ENCODE results near the gene TMEM47. TPM values are rescaled to one million over a fixed set of nuclear protein-coding genes. Genes with fewer than 3 reads are reported as not detected.
A peak's percentile ranks its signal among the peaks of the same experiment; 100 is the strongest.

TMEM47 gene
- not detected for polyA plus RNA-seq (2012; ENCODE audit: low read depth, missing spikeins)

DNA sequence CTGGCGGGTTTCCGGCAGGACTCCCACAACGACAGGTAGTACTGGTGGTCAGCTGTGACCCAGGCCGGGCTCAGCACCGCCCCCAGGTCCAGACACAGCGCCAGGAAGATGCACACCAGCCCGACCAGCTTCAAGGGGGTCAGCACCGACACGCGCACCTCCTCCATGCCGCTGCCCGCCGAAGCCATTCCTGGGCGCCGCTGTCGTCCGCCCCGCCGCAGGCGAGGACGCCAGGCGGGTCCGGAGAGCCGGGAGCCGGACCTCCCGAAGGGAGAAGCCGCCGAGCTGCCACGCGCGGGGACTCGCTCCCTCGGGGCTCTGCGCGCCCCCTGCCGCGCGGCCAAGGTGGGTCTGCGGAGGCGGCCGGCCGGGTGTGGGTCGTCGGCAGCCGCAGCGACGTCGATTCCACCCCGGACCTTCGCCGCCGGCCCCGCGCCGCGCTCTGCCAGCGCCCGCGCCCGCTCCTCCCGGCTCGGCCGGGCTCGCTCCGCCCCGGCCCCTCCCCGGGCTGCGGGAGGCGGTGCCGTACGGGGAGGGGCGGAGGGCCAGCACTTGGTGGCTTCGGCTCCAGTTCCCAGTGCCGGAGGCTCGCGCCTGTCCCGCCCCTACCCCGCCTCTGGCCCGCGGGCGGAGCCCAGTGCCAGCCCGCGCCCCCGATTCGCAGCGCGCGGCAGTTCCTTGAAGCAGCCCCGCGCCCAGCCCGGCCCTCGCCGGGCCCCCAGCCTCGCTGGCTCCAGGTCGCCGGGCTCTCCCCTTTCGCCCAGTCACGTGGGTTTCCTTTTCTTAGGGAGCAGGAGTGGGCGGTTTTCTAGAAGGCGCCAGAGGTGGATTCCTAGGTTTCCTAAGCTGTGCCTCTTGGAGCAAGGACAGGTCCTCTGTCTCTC is at the start of gene TMEM47:
Gene TMEM47 (minus strand): TSS at position 444 of the 884 bp plus-strand sequence. CDS start 256 bp downstream, at position 188.
- FAIRE-seq (no peak), DNase-seq (ENCODE audit: insufficient read length, low spot score) (peak; percentile 7)
- no peak for TF ChIP-seq POU2F2 (IDR thresholded peaks at IDR 0.05; ENCODE audit: low read depth, low read length)
- no peak for TF ChIP-seq TAF1 (IDR thresholded peaks at IDR 0.05; ENCODE audit: low read depth, low read length)
- TF ChIP-seq POLR2AphosphoS5 (IDR thresholded peaks at IDR 0.05; ENCODE audit: low read depth, low read length), result no peak
- TF ChIP-seq SPI1 (IDR thresholded peaks at IDR 0.05; ENCODE audit: low read depth, low read length), result no peak
- no peak for TF ChIP-seq PAX5 (IDR thresholded peaks at IDR 0.05; ENCODE audit: insufficient read depth, low read length, severe bottlenecking)
- no peak for TF ChIP-seq POLR2A (IDR thresholded peaks at IDR 0.05; ENCODE audit: low read depth, low read length)

GRCh38 chrX:34687095-34687494 is 30.0 kb upstream of the TMEM47 start:
- DNase-seq (ENCODE audit: insufficient read length, low spot score) (no peak), FAIRE-seq (no peak)
- no peak for TF ChIP-seq POLR2A (IDR thresholded peaks at IDR 0.05; ENCODE audit: low read depth, low read length)
- no peak for TF ChIP-seq TAF1 (IDR thresholded peaks at IDR 0.05; ENCODE audit: low read depth, low read length)
- TF ChIP-seq POLR2AphosphoS5 (IDR thresholded peaks at IDR 0.05; ENCODE audit: low read depth, low read length), result no peak
- TF ChIP-seq PAX5 (IDR thresholded peaks at IDR 0.05; ENCODE audit: insufficient read depth, low read length, severe bottlenecking), result no peak
- no peak for TF ChIP-seq SPI1 (IDR thresholded peaks at IDR 0.05; ENCODE audit: low read depth, low read length)

GRCh38 chrX:34659575-34659974 is 2.5 kb upstream of the TMEM47 start:
- DNase-seq (ENCODE audit: insufficient read length, low spot score), result no peak
- TF ChIP-seq POLR2A (IDR thresholded peaks at IDR 0.05; ENCODE audit: low read depth, low read length) (no peak), POU2F2 (IDR thresholded peaks at IDR 0.05; ENCODE audit: low read depth, low read length) (no peak), POLR2AphosphoS5 (IDR thresholded peaks at IDR 0.05; ENCODE audit: low read depth, low read length) (no peak), SPI1 (IDR thresholded peaks at IDR 0.05; ENCODE audit: low read depth, low read length) (no peak), PAX5 (IDR thresholded peaks at IDR 0.05; ENCODE audit: insufficient read depth, low read length, severe bottlenecking) (no peak), TAF1 (IDR thresholded peaks at IDR 0.05; ENCODE audit: low read depth, low read length) (no peak)
- FAIRE-seq, result no peak

GRCh38 chrX:34658326-34658725 is 1.2 kb upstream of the TMEM47 start:
- DNase-seq (ENCODE audit: insufficient read length, low spot score) (no peak), FAIRE-seq (no peak)
- TF ChIP-seq PAX5 (IDR thresholded peaks at IDR 0.05; ENCODE audit: insufficient read depth, low read length, severe bottlenecking), result no peak
- no peak for TF ChIP-seq POLR2AphosphoS5 (IDR thresholded peaks at IDR 0.05; ENCODE audit: low read depth, low read length)
- TF ChIP-seq SPI1 (IDR thresholded peaks at IDR 0.05; ENCODE audit: low read depth, low read length), result no peak
- TF ChIP-seq POU2F2 (IDR thresholded peaks at IDR 0.05; ENCODE audit: low read depth, low read length), result no peak
- no peak for TF ChIP-seq POLR2A (IDR thresholded peaks at IDR 0.05; ENCODE audit: low read depth, low read length)
- no peak for TF ChIP-seq TAF1 (IDR thresholded peaks at IDR 0.05; ENCODE audit: low read depth, low read length)

DNA sequence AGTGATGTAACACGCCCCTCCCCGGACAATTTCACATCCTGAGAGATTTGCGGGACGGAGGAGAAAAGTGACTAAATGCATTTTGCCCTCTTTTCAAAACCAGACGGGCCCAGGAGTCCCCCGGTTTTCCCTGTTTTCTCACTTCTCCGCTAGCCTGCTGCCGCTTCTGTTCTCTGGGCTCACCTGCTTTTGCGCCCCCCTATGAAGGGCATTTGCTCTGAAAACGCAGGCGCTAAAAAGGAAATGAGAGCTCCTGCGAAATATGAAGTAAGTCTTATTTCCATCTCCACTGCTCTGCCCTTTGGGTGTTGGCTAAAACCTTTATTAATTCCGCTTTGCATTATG is 613 bp upstream of the TMEM47 start:
- no peak for FAIRE-seq
- TF ChIP-seq SPI1 (IDR thresholded peaks at IDR 0.05; ENCODE audit: low read depth, low read length), result no peak
- no peak for TF ChIP-seq TAF1 (IDR thresholded peaks at IDR 0.05; ENCODE audit: low read depth, low read length)
- TF ChIP-seq PAX5 (IDR thresholded peaks at IDR 0.05; ENCODE audit: insufficient read depth, low read length, severe bottlenecking), result no peak
- TF ChIP-seq POU2F2 (IDR thresholded peaks at IDR 0.05; ENCODE audit: low read depth, low read length), result no peak
- no peak for TF ChIP-seq POLR2A (IDR thresholded peaks at IDR 0.05; ENCODE audit: low read depth, low read length)
- no peak for TF ChIP-seq POLR2AphosphoS5 (IDR thresholded peaks at IDR 0.05; ENCODE audit: low read depth, low read length)
- DNase-seq (ENCODE audit: insufficient read length, low spot score), result no peak

DNA sequence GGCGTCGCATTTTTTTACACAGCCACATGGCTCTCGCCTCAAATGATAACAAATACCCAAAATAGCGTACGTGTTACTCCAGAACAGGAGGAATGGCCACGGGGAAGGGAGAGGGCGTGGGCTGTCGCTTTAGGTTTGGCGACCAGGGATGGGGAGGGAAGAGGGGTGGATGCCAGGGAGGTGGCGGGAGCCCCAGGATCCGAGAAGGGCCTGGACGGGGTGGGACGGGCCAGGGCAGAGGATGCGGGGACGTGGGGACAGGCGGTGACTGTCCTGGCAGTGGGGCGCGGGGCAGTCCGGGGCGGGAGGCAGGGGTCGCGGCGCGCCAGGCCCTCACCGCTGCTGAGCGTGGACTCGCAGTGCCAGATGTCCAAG is 631 bp downstream of the TMEM47 start:
- TF ChIP-seq POLR2A (IDR thresholded peaks at IDR 0.05; ENCODE audit: low read depth, low read length), result no peak
- no peak for TF ChIP-seq POLR2AphosphoS5 (IDR thresholded peaks at IDR 0.05; ENCODE audit: low read depth, low read length)
- no peak for TF ChIP-seq SPI1 (IDR thresholded peaks at IDR 0.05; ENCODE audit: low read depth, low read length)
- no peak for TF ChIP-seq TAF1 (IDR thresholded peaks at IDR 0.05; ENCODE audit: low read depth, low read length)
- TF ChIP-seq PAX5 (IDR thresholded peaks at IDR 0.05; ENCODE audit: insufficient read depth, low read length, severe bottlenecking), result no peak
- no peak for TF ChIP-seq POU2F2 (IDR thresholded peaks at IDR 0.05; ENCODE audit: low read depth, low read length)
- FAIRE-seq (no peak), DNase-seq (ENCODE audit: insufficient read length, low spot score) (no peak)

DNA sequence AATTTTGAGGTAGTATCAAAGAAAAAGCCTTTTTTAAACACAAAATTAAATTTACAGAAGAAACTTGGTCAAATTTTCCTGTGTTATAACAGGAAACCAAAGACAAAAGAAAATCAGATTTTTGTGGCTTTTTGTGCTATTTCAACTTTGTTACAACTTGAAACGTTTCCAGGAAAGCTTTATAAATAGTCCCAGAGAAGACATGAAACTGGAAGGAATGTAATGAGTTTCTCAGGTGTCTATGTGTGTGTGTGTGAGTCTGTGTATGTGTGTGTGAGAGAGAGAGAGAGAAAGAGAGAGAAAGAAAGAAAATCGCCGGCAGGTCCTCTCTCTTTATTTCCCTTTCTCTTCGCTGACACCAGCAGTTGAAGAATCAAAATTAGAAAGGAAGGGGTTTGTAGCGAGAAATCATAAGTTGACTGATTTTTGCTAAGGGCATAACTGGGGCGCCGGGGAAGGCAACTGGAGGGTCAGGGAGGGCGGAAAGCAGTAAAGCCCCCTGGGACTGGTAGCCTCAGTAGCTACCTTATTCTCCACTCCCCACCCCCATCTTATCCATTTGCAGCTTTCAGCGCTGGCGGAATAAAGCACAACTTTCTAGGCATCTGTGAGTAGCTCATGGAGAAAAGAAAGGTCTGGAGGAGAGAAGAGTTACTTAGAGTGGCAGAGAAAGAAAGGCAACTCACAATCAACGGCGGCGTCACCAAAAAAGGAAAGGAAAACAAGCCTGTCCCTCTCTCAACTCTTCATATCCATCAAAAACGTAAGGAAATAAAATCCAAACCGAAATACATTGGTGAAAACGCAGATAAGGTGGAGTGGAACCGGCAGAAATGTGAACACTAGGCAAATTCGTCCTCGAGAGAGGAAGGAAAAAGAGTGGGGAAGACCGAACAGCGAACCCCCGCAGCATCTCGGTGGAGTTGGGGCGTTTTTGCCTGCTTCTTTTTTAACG is 1.3 kb downstream of the TMEM47 start:
- no peak for DNase-seq (ENCODE audit: insufficient read length, low spot score)
- TF ChIP-seq POLR2A (IDR thresholded peaks at IDR 0.05; ENCODE audit: low read depth, low read length) (no peak), SPI1 (IDR thresholded peaks at IDR 0.05; ENCODE audit: low read depth, low read length) (no peak), POLR2AphosphoS5 (IDR thresholded peaks at IDR 0.05; ENCODE audit: low read depth, low read length) (no peak), PAX5 (IDR thresholded peaks at IDR 0.05; ENCODE audit: insufficient read depth, low read length, severe bottlenecking) (no peak), TAF1 (IDR thresholded peaks at IDR 0.05; ENCODE audit: low read depth, low read length) (no peak), POU2F2 (IDR thresholded peaks at IDR 0.05; ENCODE audit: low read depth, low read length) (no peak)
- no peak for FAIRE-seq

GRCh38 chrX:34654696-34655490 is 2.2 kb downstream of the TMEM47 start:
- FAIRE-seq, result no peak
- no peak for TF ChIP-seq PAX5 (IDR thresholded peaks at IDR 0.05; ENCODE audit: insufficient read depth, low read length, severe bottlenecking)
- no peak for TF ChIP-seq SPI1 (IDR thresholded peaks at IDR 0.05; ENCODE audit: low read depth, low read length)
- TF ChIP-seq POU2F2 (IDR thresholded peaks at IDR 0.05; ENCODE audit: low read depth, low read length), result no peak
- TF ChIP-seq POLR2A (IDR thresholded peaks at IDR 0.05; ENCODE audit: low read depth, low read length), result no peak
- no peak for TF ChIP-seq TAF1 (IDR thresholded peaks at IDR 0.05; ENCODE audit: low read depth, low read length)

More at GRCh38 chrX:34654696-34655490, 2.2 kb downstream of the TMEM47 start:
- DNase-seq (ENCODE audit: insufficient read length, low spot score), result no peak

All from GM12891 (cell line).